Fibroblast of lung (primary cell): Measurements from ENCODE around the gene TMEM38B. TPM values are rescaled to one million over a fixed set of nuclear protein-coding genes. Genes with fewer than 3 reads are reported as not detected.
"Not testable (repeated sequence)": the region's sequence is repeated elsewhere in the genome, so short reads cannot be mapped to it uniquely, and the experiment has no call there.

Source experiments
- DNase-seq, 2 donors: peaks; one replicate each; pipeline versions ENCODE4 v3.0.0 to v3.0.0-alpha.2; 2010; ENCODE audit warnings: low read depth in 2 of 2
- H2AFZ ChIP-seq: 2 replicates; pipeline ENCODE4 v1.5.1; 2012; ENCODE audit warnings: low read length, control low read depth, inconsistent platforms
- H3K27ac ChIP-seq: 2 replicates; pipeline ENCODE4 v1.5.1; 2011; ENCODE audit warnings: low read length, control low read depth; ENCODE audit not compliant: insufficient read depth
- H3K27me3 ChIP-seq: 2 replicates; pipeline ENCODE4 v1.5.1; 2011; ENCODE audit warnings: mild to moderate bottlenecking, low read length; ENCODE audit not compliant: control insufficient read depth, insufficient read depth
- H3K36me3 ChIP-seq: 2 replicates; pipeline ENCODE4 v1.5.1; 2011; ENCODE audit warnings: low read length; ENCODE audit not compliant: control insufficient read depth, insufficient read depth
- H3K4me1 ChIP-seq: 2 replicates; pipeline ENCODE4 v1.5.1; 2011; ENCODE audit warnings: low read length; ENCODE audit not compliant: control insufficient read depth, insufficient read depth; ENCODE audit errors: extremely low read depth
- H3K4me2 ChIP-seq: 2 replicates; pipeline ENCODE4 v1.5.1; 2011; ENCODE audit warnings: low read length, control low read depth; ENCODE audit not compliant: insufficient read depth; ENCODE audit errors: extremely low read depth
- H3K4me3 ChIP-seq, 4 experiments: fragments of 200-600 bp in 1 of 4; sonication (generic) in 1 of 4; replicated peaks in 1 of 4; 2 replicates each; pipeline ENCODE4 v1.5.1; 2011 to 2016; ENCODE audit warnings: low read length in 4 of 4, low read depth in 3 of 4, mild to moderate bottlenecking in 3 of 4, control low read depth in 2 of 4, inconsistent platforms in 1 of 4, mixed read lengths in 1 of 4; ENCODE audit not compliant: insufficient read depth in 1 of 4; ENCODE audit errors: control extremely low read depth in 1 of 4
- H3K79me2 ChIP-seq: 2 replicates; pipeline ENCODE4 v1.5.1; 2012; ENCODE audit warnings: mild to moderate bottlenecking, low read length, inconsistent platforms; ENCODE audit not compliant: control insufficient read depth, insufficient read depth
- H3K9ac ChIP-seq: 2 replicates; pipeline ENCODE4 v1.5.1; 2011; ENCODE audit warnings: mild to moderate bottlenecking, low read length, control low read depth; ENCODE audit not compliant: insufficient read depth
- H3K9me3 ChIP-seq: 2 replicates; pipeline ENCODE4 v1.5.1; 2012; ENCODE audit warnings: low read depth, low read length; ENCODE audit not compliant: control insufficient read depth, insufficient read depth
- H4K20me1 ChIP-seq: 2 replicates; pipeline ENCODE4 v1.5.1; 2011; ENCODE audit warnings: low read length; ENCODE audit not compliant: control insufficient read depth, insufficient read depth; ENCODE audit errors: extremely low read depth
- EZH2 ChIP-seq: IDR thresholded peaks from 2 replicates; pipeline ENCODE4 v1.5.1; 2012; ENCODE audit warnings: low read length, control low read depth, mild to moderate bottlenecking; ENCODE audit errors: missing control alignments
- polyA plus RNA-seq, 2 donors: library from polyadenylated mRNA; depleted of rRNA in 1 of 2; stranded (reverse) in 1 of 2; unstranded in 1 of 2; fragments of >200 nt; gene quantifications; 2 replicates each; pipeline ENCODE4 v1.2.1, GENCODE V29; 2011 to 2012; ENCODE audit warnings: missing spikeins in 1 of 2
- total RNA-seq: library from RNA; depleted of rRNA; stranded (reverse); fragments of >200 nt; gene quantifications from 2 replicates; pipeline ENCODE4 v1.2.1, GENCODE V29; 2014
- TF ChIP-seq, protein P1 (sequence below), 2 donors: IDR thresholded peaks in 1 of 2; conservative IDR thresholded peaks in 1 of 2; 1 replicate in 1 of 2; 2 replicates in 1 of 2; pipeline ENCODE4 v1.5.1; 2011 to 2012; ENCODE audit warnings: low read length in 2 of 2, control low read depth in 1 of 2, inconsistent platforms in 1 of 2, low read depth in 1 of 2, mild to moderate bottlenecking in 1 of 2

The TMEM38B gene
- total and polyA plus RNA-seq, 2 donors (not counting 1 experiment from before 2014, with no cell fraction given), result 6.9 to 21.3 TPM

DNA sequence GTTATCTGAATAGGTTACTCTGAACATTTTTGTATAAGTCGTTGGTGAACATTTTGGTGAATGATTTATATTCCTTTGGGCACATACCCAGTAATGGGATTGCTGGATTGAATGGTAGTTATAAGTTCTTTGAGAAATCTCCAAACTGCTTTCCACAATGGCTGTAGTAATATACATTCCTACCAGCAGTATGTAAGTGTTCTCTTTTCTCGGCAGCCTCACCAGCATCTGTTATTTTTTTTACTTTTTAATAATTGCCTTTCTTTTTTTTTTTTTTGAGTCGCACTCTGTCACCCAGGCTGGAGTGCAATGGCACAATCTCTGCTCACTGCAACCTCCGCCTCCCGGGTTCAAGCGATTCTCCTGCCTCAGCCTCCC, 89.1 kb downstream of the TMEM38B start:
- not testable (repeated sequence) for DNase-seq, H3K4me1 ChIP-seq, H4K20me1 ChIP-seq, H3K79me2 ChIP-seq, H3K4me2 ChIP-seq, H2AFZ ChIP-seq, H3K9me3 ChIP-seq, H3K27ac ChIP-seq, H3K27me3 ChIP-seq, H3K9ac ChIP-seq, H3K4me3 ChIP-seq, H3K36me3 ChIP-seq

DNA sequence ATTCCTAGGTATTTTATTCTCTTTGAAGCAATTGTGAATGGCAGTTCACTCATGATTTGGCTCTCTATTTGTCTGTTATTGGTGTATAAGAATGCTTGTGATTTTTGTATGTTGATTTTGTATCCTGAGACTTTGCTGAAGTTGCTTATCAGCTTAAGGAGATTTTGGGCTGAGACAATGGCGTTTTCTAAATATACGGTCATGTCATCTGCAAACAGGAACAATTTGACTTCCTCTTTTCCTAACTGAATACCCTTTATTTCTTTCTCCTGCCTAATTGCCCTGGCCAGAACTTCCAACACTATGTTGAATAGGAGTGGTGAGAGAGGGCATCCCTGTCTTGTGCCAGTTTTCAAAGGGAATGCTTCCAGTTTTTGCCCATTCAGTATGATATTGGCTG, 92.5 kb downstream of the TMEM38B start:
- not testable (repeated sequence) for H4K20me1 ChIP-seq, H3K4me3 ChIP-seq, H3K4me1 ChIP-seq, H3K4me2 ChIP-seq, DNase-seq, H2AFZ ChIP-seq, H3K27ac ChIP-seq, H3K9me3 ChIP-seq, H3K36me3 ChIP-seq, H3K27me3 ChIP-seq, H3K79me2 ChIP-seq, H3K9ac ChIP-seq

DNA sequence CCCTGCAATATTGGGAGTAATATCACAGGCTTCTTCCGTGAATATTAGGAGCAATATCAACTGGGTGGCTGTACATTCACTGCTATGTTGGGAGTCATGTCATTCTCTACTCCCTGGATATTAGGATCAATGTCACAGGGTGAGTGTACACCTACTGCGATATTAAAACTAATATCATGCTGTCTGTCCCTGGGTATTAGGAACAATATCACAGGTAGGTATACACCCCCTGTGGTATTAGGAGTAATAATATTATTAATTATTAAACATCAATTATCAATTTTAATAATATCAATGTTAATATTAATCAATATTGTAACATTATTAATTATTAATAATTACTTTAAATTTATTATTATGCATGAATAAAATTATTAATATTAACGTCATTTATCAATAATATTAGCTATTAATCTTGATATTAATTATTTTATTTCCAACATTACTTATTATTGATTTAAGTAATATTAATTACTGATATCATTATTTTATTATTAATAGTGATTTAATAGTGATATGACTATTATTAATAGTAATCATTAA, 121.9 kb downstream of the TMEM38B start:
- DNase-seq, result no peak
- no peaks in the 10 kb centered on the region for H3K79me2 ChIP-seq
- H3K4me2 ChIP-seq, result no peak overlapping the region
- H3K9me3 ChIP-seq, result no peaks in the 10 kb centered on the region
- H3K27ac ChIP-seq, result no peak overlapping the region
- no peaks in the 10 kb centered on the region for H4K20me1 ChIP-seq
- TF ChIP-seq EZH2, result no peak
- TF ChIP-seq, protein P1, sequence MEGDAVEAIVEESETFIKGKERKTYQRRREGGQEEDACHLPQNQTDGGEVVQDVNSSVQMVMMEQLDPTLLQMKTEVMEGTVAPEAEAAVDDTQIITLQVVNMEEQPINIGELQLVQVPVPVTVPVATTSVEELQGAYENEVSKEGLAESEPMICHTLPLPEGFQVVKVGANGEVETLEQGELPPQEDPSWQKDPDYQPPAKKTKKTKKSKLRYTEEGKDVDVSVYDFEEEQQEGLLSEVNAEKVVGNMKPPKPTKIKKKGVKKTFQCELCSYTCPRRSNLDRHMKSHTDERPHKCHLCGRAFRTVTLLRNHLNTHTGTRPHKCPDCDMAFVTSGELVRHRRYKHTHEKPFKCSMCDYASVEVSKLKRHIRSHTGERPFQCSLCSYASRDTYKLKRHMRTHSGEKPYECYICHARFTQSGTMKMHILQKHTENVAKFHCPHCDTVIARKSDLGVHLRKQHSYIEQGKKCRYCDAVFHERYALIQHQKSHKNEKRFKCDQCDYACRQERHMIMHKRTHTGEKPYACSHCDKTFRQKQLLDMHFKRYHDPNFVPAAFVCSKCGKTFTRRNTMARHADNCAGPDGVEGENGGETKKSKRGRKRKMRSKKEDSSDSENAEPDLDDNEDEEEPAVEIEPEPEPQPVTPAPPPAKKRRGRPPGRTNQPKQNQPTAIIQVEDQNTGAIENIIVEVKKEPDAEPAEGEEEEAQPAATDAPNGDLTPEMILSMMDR (conservative IDR thresholded peaks at IDR 0.05 in 1 of 2, IDR thresholded peaks at IDR 0.05 in 1 of 2; ENCODE audit: low read depth in 1 of 2, low read length in 2 of 2), result no peak
- H3K27me3 ChIP-seq, result no peaks in the 10 kb centered on the region
- H2AFZ ChIP-seq, result no peak overlapping the region
- H3K4me3 ChIP-seq, result no peak overlapping the region
- no peak overlapping the region for H3K9ac ChIP-seq
- no peaks in the 10 kb centered on the region for H3K36me3 ChIP-seq
- H3K4me1 ChIP-seq, result no peaks in the 10 kb centered on the region

DNA sequence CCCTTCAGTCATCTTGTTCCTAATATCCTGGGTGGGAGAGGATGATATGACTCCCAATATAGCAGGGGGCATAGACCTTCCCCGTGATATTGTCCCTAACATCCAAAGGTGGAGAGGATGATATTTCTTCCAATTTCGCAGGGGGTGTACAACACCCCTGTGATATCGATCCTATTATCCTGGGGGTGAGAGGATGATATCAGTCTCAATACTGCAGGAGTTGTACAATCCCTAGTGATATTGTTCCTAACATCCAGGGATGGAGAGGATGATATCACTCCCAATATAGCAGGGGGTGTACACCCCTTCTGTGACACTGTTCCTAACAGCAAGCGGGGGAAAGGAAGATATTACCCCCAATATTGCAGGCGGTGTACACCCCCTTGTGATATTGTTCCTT, 122.6 kb downstream of the TMEM38B start:
- no peak for DNase-seq
- Histone ChIP-seq H4K20me1 (no peaks in the 10 kb centered on the region), H3K4me1 (no peaks in the 10 kb centered on the region), H3K4me3 (no peak overlapping the region), H3K27ac (no peak overlapping the region), H3K9me3 (no peaks in the 10 kb centered on the region), H3K79me2 (no peaks in the 10 kb centered on the region), H3K9ac (no peak overlapping the region), H3K36me3 (no peaks in the 10 kb centered on the region), H2AFZ (no peak overlapping the region), H3K4me2 (no peak overlapping the region), H3K27me3 (no peaks in the 10 kb centered on the region)
- TF ChIP-seq, protein P1 (conservative IDR thresholded peaks at IDR 0.05 in 1 of 2, IDR thresholded peaks at IDR 0.05 in 1 of 2; ENCODE audit: low read depth in 1 of 2, low read length in 2 of 2), result no peak
